HEK293 (cell line): ENCODE data around the gene CNTLN.

Experiments used
- CTCF ChIA-PET: fragments of 350-600 bp; formaldehyde crosslinking; extraction: SDS; loops from one replicate; lab custom pipeline; 2021; ENCODE audit warnings: antibody characterized with exemption; lab: Yijun Ruan, JAX
- POLR2A ChIA-PET: fragments of 300-600 bp; formaldehyde crosslinking; extraction: SDS; loops from one replicate; lab custom pipeline; 2020; ENCODE audit warnings: antibody characterized with exemption, inconsistent platforms; lab: Yijun Ruan, JAX
- H3K27ac ChIP-seq: fragments of 200-500 bp; sonication (Bioruptor generic); 2 replicates; pipeline ENCODE4 v1.5.1; 2014; ENCODE audit warnings: low read depth, low read length, control low read depth, inconsistent platforms; ENCODE audit errors: extremely low read depth
- H3K36me3 ChIP-seq, 2 experiments: fragments of 200-500 bp in 1 of 2; sonication (Bioruptor generic) in 1 of 2; 1 replicate in 1 of 2; 2 replicates in 1 of 2; pipeline ENCODE4 v1.5.1; 2014 to 2017; ENCODE audit warnings: inconsistent platforms in 2 of 2, low read length in 2 of 2; ENCODE audit not compliant: control insufficient read depth in 2 of 2, insufficient read depth in 1 of 2
- H3K4me1 ChIP-seq: fragments of 200-500 bp; sonication (Bioruptor generic); 2 replicates; pipeline ENCODE4 v1.5.1; 2014; ENCODE audit warnings: mild to moderate bottlenecking, low read length, inconsistent platforms; ENCODE audit not compliant: control insufficient read depth, insufficient read depth
- H3K4me3 ChIP-seq: 2 replicates; pipeline ENCODE4 v1.5.1; 2011; ENCODE audit warnings: low read depth, mild to moderate bottlenecking, control low read depth, low read length, moderate library complexity
- H3K9me3 ChIP-seq: fragments of 200-500 bp; sonication (Bioruptor generic); 2 replicates; pipeline ENCODE4 v1.5.1; 2014; ENCODE audit warnings: low read depth, low read length, inconsistent platforms; ENCODE audit not compliant: control insufficient read depth, insufficient read depth
- KLF10 ChIP-seq: fragments of 450-650 bp; IDR thresholded peaks from 2 replicates; pipeline ENCODE4 v1.5.1; 2018; ENCODE audit warnings: missing biosample characterization, mild to moderate bottlenecking, missing genetic modification characterization
- MEIS1 ChIP-seq: sonication (generic); formaldehyde crosslinking; IDR thresholded peaks from 2 replicates; pipeline ENCODE4 v1.8.1; 2022; ENCODE audit warnings: missing genetic modification reagents, mild to moderate bottlenecking, borderline replicate concordance
- OSR2 ChIP-seq: fragments of 450-650 bp; formaldehyde crosslinking; IDR thresholded peaks from 2 replicates; pipeline ENCODE4 v1.5.1; 2016; ENCODE audit warnings: missing biosample characterization, missing genetic modification characterization
- ZBTB10 ChIP-seq: fragments of 450-650 bp; formaldehyde crosslinking; IDR thresholded peaks from 2 replicates; pipeline ENCODE4 v1.5.1; 2016; ENCODE audit warnings: missing biosample characterization, missing genetic modification characterization
- ZNF138 ChIP-seq: fragments of 450-650 bp; formaldehyde crosslinking; IDR thresholded peaks from 2 replicates; pipeline ENCODE4 v1.5.1; 2016; ENCODE audit warnings: missing biosample characterization, missing genetic modification characterization, borderline replicate concordance
- ZNF157 ChIP-seq: fragments of 450-650 bp; formaldehyde crosslinking; IDR thresholded peaks from 2 replicates; pipeline ENCODE4 v1.5.1; 2016; ENCODE audit warnings: missing biosample characterization, missing genetic modification characterization
- ZNF18 ChIP-seq: fragments of 450-650 bp; formaldehyde crosslinking; IDR thresholded peaks from 2 replicates; pipeline ENCODE4 v1.5.1; 2016; ENCODE audit warnings: missing biosample characterization, missing genetic modification characterization
- ZNF214 ChIP-seq: fragments of 450-650 bp; formaldehyde crosslinking; IDR thresholded peaks from 2 replicates; pipeline ENCODE4 v1.5.1; 2017; ENCODE audit warnings: missing biosample characterization, mild to moderate bottlenecking, missing genetic modification characterization, borderline replicate concordance
- ZNF24 ChIP-seq: fragments of 450-650 bp; formaldehyde crosslinking; IDR thresholded peaks from 2 replicates; pipeline ENCODE4 v1.5.1; 2016; ENCODE audit warnings: missing biosample characterization, missing genetic modification characterization
- ZNF555 ChIP-seq: fragments of 450-650 bp; formaldehyde crosslinking; conservative IDR thresholded peaks from 2 replicates; pipeline ENCODE4 v1.5.1; 2017; ENCODE audit warnings: missing biosample characterization, mild to moderate bottlenecking, missing genetic modification characterization, inconsistent platforms
- ZNF670 ChIP-seq: fragments of 450-650 bp; formaldehyde crosslinking; IDR thresholded peaks from 2 replicates; pipeline ENCODE4 v1.5.1; 2016; ENCODE audit warnings: missing biosample characterization, missing genetic modification characterization, low read depth
- ZSCAN4 ChIP-seq: fragments of 450-650 bp; formaldehyde crosslinking; IDR thresholded peaks from 2 replicates; pipeline ENCODE4 v1.5.1; 2017; ENCODE audit warnings: missing biosample characterization, missing genetic modification characterization
- TF ChIP-seq, protein P1 (sequence below): fragments of 450-650 bp; formaldehyde crosslinking; IDR thresholded peaks from 2 replicates; pipeline ENCODE4 v1.5.1; 2016; ENCODE audit warnings: missing biosample characterization, missing genetic modification characterization, borderline replicate concordance
- TF ChIP-seq, protein P2 (sequence below): fragments of 450-650 bp; formaldehyde crosslinking; IDR thresholded peaks from 2 replicates; pipeline ENCODE4 v1.5.1; 2016; ENCODE audit warnings: missing biosample characterization, missing genetic modification characterization

CNTLN gene

GRCh38 chr9:17291766-17292165 is 156.9 kb downstream of the CNTLN start:
- peaks cover 0 to 8% of the 10 kb centered on the region in 2 experiments; a peak in 1 of 3 replicates for H3K36me3 ChIP-seq
- TF ChIP-seq ZNF18 (tag by site-specific recombination): no peak
- TF ChIP-seq OSR2 (tag by site-specific recombination): no peak
- TF ChIP-seq ZSCAN4 (tag by site-specific recombination): no peak
- no peak for TF ChIP-seq KLF10
- no peak for TF ChIP-seq ZBTB10
- TF ChIP-seq, protein P1, sequence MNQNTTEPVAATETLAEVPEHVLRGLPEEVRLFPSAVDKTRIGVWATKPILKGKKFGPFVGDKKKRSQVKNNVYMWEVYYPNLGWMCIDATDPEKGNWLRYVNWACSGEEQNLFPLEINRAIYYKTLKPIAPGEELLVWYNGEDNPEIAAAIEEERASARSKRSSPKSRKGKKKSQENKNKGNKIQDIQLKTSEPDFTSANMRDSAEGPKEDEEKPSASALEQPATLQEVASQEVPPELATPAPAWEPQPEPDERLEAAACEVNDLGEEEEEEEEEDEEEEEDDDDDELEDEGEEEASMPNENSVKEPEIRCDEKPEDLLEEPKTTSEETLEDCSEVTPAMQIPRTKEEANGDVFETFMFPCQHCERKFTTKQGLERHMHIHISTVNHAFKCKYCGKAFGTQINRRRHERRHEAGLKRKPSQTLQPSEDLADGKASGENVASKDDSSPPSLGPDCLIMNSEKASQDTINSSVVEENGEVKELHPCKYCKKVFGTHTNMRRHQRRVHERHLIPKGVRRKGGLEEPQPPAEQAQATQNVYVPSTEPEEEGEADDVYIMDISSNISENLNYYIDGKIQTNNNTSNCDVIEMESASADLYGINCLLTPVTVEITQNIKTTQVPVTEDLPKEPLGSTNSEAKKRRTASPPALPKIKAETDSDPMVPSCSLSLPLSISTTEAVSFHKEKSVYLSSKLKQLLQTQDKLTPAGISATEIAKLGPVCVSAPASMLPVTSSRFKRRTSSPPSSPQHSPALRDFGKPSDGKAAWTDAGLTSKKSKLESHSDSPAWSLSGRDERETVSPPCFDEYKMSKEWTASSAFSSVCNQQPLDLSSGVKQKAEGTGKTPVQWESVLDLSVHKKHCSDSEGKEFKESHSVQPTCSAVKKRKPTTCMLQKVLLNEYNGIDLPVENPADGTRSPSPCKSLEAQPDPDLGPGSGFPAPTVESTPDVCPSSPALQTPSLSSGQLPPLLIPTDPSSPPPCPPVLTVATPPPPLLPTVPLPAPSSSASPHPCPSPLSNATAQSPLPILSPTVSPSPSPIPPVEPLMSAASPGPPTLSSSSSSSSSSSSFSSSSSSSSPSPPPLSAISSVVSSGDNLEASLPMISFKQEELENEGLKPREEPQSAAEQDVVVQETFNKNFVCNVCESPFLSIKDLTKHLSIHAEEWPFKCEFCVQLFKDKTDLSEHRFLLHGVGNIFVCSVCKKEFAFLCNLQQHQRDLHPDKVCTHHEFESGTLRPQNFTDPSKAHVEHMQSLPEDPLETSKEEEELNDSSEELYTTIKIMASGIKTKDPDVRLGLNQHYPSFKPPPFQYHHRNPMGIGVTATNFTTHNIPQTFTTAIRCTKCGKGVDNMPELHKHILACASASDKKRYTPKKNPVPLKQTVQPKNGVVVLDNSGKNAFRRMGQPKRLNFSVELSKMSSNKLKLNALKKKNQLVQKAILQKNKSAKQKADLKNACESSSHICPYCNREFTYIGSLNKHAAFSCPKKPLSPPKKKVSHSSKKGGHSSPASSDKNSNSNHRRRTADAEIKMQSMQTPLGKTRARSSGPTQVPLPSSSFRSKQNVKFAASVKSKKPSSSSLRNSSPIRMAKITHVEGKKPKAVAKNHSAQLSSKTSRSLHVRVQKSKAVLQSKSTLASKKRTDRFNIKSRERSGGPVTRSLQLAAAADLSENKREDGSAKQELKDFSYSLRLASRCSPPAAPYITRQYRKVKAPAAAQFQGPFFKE (tag by site-specific recombination): no peak
- no peak for TF ChIP-seq ZNF214 (tag by site-specific recombination)
- no peak for TF ChIP-seq ZNF24 (tag by site-specific recombination)
- TF ChIP-seq, all 188 proteins: peak for 0
- Histone ChIP-seq H3K4me1 (no peaks in the 10 kb centered on the region), H3K9me3 (no peaks in the 10 kb centered on the region), H3K4me3 (no peak overlapping the region), H3K27ac (no peak overlapping the region)
- ChIA-PET CTCF (interaction anchor here (0.6 kb wide), 1 partner anchor 73 kb away, joined by 3 read pairs; no protein-coding TSS in a partner anchor), POLR2A (no interaction called here)

- H3K9me3 ChIP-seq: no peaks in the 10 kb centered on the region
- ChIA-PET POLR2A (no interaction called here), CTCF (interaction anchor here (0.9 kb wide), 1 partner anchor 19 kb away, joined by 3 read pairs; no protein-coding TSS in a partner anchor)
- peaks cover 0 to 8% of the 10 kb centered on the region in 2 experiments; a peak in 1 of 3 replicates for H3K36me3 ChIP-seq
- TF ChIP-seq ZNF555 (tag by site-specific recombination) (no peak), MEIS1 (CRISPR knock-in tag) (no peak), ZNF157 (tag by site-specific recombination) (no peak), ZNF138 (tag by site-specific recombination) (no peak), ZNF670 (tag by site-specific recombination) (no peak)
- TF ChIP-seq, protein P2, sequence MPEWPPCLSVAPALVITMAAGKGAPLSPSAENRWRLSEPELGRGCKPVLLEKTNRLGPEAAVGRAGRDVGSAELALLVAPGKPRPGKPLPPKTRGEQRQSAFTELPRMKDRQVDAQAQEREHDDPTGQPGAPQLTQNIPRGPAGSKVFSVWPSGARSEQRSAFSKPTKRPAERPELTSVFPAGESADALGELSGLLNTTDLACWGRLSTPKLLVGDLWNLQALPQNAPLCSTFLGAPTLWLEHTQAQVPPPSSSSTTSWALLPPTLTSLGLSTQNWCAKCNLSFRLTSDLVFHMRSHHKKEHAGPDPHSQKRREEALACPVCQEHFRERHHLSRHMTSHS: no peak
- no peak overlapping the region for H3K4me3 ChIP-seq
- no peak overlapping the region for H3K27ac ChIP-seq
- no peaks in the 10 kb centered on the region for H3K4me1 ChIP-seq
Observed at GRCh38 chr9:17293685-17294084, 158.8 kb downstream of the CNTLN start.
